Epithelial cell of prostate (primary cell): Measurements from ENCODE around the gene CBR4.
"Not testable (repeated sequence)": the region's sequence is repeated elsewhere in the genome, so short reads cannot be mapped to it uniquely, and the experiment has no call there.

ENCODE experiments used
- DNase-seq: peaks from one replicate; pipeline ENCODE4 v3.0.0-alpha.2; 2011; ENCODE audit warnings: low read depth, low spot score
- H3K27ac ChIP-seq: fragments of 450-650 bp; 2 replicates; pipeline ENCODE4 v1.5.1; 2017; ENCODE audit warnings: mild to moderate bottlenecking

The CBR4 gene

DNA sequence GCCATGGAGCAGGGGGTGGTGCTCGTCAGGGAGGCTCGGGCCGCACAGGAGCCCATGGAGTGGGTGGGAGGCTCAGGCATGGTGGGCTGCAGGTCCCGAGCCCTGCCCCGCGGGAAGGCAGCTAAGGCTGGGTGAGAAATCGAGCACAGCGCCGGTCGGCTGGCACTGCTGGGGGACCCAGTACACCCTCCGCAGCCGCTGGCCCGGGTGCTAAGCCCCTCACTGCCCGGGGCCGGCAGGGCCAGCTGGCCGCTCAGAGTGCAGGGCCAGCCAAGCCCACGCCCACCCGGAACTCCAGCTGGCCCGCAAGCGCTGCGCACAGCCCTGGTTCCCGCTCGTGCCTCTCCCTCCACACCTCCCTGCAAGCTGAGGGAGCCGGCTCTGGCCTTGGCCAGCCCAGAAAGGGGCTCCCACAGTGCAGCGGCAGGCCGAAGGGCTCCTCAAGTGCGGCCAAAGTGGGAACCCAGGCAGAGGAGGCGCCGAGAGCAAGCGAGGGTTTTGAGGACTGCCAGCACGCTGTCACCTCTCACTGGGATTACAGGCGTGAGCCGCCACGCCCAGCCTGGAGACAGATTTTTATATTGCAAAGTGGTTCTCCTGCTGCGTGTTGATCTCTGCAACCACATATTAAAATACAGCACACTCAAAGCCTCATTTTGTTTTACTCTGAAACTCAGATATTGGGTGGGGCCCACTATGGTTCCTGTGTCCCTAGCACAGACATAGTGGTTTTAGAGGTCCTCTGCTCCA, 26.0 kb upstream of the CBR4 start:
- not testable (repeated sequence) for H3K27ac ChIP-seq, DNase-seq

DNA sequence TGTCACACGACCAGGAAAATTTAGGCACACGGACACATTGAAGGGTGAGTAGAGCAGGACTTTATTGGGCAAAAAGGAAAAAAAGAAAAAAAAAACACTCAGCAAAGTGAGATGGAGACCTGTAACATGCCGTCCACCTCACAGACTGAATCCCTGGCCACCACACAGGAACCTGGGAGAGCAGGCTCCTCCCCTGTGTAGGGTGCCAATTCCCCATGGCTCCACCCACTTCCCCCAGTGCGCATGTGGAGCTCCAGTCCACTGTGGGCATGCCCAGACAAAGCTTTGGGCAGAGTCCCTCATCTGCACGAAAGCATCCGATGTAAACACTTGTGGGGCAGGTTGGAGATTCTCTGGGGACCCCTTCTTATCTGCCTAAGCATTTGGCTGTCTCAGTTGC, 23.6 kb upstream of the CBR4 start:
- peak overlapping the region; percentile 19 for H3K27ac ChIP-seq

DNA sequence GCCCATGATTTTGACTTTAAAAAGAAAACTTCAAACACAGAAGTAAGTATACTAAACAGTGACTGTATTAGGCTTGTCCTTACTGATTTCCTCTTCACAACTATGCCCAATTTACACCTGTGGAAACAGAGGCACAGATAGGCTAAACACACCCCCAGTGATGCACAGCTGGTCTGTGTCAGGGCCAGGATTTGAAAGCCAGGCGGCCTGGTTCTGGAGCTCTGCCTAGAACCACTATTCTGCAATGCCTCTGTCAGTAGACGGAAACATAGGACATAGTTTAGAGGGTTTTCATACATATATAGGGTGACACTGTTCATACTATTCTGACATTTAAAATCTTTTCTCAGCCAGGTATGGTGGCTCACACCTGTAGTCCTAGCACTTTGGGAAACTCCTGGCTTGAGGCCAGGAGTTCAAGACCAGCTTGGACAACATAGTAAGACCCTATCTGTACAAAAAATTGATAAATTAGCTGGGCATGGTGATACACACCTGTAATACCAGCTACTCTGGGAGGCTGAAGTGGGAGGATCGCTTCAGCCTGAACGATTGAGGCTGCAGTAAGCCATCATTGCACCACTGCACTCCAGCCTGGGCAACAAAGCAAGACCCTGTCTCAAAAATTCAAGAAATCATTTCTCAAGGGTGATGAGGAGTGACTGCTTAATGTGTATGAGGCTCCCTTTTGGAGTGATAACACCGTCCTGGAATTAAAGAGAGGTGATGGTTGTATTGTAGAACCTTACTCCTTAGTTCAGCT, 23.0 kb upstream of the CBR4 start:
- no peak for DNase-seq

More for the DNA sequence above, 23.6 kb upstream of the CBR4 start:
- no peak for DNase-seq

DNA sequence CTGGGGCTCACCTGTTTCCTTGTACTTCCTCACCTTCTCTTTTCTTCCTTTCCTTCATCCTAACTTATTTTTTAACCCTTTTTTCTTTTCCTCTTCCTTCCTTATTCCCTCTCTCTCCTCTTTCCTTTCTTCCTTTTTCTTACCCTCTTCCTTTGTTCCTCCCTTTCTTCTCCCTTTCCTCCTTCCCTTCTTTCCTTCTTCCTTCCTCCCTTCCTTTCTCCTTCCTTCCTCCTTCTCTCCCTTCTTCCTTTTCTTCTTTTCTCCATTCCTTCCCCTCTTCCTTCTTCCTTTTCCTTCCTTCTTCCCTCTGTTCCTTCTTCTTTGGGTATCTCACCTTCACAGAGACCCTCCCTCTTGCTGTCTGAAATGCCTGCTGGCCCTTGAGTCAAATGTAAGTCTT, 22.1 kb upstream of the CBR4 start:
- no peak overlapping the region for H3K27ac ChIP-seq
- DNase-seq = no peak

More for the DNA sequence above, 23.0 kb upstream of the CBR4 start:
- no peak overlapping the region for H3K27ac ChIP-seq

DNA sequence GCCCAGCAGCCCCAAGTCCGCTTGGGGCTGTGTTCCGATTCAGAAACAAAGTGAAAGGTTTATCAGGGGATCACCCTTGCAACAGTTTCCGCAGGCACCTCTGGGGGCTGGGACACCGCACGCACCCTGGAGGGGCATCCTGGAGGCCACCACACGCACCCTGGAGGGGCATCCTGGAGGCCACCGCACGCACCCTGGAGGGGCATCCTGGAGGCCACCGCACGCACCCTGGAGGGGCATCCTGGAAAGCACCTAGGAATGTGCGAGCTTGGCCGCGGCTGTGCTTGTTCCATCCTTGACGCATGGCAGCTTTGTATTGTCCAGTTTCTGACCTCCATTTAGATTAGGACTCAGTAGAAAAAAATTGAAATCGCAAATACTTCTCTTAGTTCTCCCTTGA, 21.3 kb upstream of the CBR4 start:
- no peak for DNase-seq

DNA sequence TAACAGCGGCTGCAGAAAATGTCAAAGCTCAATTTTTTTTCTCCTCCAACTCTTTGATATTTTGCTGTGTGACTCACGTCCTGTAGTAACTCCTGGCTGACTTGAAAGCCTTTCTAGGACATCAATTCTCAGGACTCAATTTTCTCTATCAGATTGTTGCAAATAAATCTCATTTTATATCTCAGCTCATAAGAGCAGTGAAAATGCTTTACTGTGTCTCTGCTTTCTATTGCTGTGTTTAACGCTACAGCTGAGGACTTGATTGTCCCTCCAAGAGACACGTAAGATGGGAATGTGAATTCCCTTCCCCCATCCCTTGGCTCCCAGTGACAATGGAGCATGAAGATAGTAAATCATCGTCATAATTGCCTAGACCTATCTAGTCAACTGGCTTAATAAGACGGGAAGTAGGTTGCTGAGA, 20.5 kb upstream of the CBR4 start:
- H3K27ac ChIP-seq = peak overlapping the region; percentile 24
- DNase-seq = no peak

More for the DNA sequence above, 21.3 kb upstream of the CBR4 start:
- no peak overlapping the region for H3K27ac ChIP-seq

DNA sequence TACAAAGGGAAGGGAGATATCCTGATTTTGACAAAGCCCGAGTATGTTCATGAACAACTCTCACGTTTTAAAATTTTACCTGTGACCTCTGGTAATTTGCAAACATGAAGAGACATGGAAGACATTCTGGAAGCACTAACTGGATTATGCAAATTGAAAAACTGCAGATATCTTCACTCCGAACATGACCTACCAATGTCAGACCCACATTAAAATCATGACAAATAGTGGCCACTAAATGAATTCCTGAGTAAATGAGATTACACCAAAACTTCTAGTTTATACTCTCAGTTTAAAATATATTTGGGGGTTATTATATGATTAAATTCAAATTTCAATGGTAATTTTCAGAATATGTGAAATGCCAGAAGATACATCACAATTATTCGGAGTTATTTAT, 19.9 kb upstream of the CBR4 start:
- no peak overlapping the region for H3K27ac ChIP-seq
- DNase-seq = no peak

DNA sequence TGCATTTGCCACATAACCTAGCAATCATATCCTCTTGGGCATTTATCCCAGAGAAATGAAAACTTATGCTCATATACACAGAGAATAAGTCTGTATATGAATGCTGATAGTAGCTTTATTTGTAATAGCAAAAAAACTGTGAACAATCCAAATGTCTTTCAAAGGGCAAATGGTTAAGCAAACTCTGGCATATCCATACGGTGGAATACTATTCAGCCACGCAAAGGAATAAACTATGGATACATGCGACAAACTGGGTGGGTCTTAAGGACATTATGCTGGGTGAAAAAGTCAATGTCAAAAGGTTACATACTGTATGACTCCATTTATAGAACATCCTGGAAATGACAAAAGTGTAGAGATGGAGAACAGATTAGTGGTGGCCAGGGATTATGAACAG, 17.6 kb upstream of the CBR4 start:
- H3K27ac ChIP-seq = no peak overlapping the region
- no peak for DNase-seq

DNA sequence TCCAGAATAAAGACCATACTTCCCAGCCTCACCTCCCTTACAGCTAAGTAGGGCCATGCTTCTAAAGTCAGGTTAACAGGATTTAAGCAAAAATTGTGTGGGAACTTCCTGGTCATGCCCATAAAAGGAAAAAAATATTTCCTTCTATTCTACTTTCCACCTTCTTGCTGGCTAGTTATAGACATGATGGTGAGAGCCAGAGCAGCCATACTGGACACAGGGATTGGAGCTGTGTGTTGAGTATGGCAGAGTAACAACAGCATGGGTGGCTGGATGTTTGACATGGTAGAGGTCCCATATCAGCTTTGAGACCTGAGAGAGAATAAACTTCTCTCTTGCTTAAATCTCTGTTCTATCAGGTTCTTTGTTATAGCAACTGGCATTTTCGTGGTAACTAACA, 15.1 kb upstream of the CBR4 start:
- no peak for DNase-seq

DNA sequence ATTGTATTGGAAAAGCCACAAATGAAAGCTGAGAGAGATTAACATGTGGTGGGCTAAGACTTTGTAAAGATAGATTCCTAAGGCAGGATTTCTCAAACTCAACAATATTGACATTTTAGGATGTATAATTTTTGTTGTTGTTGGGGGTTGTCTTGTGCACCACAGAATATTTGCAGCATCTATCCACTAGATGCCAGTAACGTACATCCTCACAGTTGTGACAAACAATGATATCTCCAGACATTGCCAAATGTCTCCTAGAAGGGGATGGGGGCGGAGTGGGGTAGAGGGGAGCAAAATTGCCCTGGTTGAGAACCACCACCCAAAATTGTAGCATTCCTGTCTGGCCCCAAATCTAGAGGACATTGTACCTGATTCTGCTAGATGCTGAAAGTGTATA, 14.7 kb upstream of the CBR4 start:
- no peak for DNase-seq

More for the DNA sequence above, 15.1 kb upstream of the CBR4 start:
- H3K27ac ChIP-seq = no peak overlapping the region

DNA sequence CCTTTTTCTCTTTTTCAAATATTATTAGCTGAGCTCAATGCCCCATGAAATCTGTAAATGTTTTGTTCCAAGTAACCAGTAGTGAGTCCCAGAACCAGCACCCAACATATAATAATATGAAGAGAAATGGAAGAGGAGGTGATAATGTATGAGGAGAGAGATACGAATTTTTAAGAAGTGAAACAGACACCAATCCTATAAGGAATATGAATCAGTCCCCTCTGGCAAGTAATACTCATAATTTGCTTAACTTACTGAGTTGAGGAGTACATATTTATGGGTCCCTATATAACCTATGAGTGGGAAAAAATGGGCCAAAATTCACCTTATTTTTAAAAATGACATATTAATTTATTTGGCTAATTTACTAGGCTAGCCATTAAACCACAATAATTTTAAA, 8.4 kb upstream of the CBR4 start:
- no peak overlapping the region for H3K27ac ChIP-seq
- DNase-seq = no peak

More for the DNA sequence above, 14.7 kb upstream of the CBR4 start:
- no peak overlapping the region for H3K27ac ChIP-seq

DNA sequence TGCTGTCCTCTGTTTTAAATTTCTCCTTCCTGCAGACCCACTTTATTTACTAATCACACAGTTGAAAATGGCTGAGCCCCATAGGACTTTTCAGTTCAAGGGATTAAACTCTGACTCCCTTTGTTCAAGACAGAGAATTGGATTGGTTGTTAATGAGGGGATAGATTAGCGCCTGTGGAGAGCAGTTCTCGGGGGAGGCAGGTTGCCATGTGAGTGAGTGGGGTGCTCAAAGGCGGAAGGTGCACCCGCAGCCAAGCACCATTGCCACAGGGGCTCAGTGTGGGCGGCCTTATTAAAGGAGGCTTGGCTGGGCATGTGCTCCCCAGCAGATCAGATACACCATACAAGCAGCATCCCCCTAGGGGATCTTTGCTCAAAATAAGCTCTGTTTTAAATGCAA, 7.9 kb upstream of the CBR4 start:
- DNase-seq = no peak
- H3K27ac ChIP-seq = no peak overlapping the region

DNA sequence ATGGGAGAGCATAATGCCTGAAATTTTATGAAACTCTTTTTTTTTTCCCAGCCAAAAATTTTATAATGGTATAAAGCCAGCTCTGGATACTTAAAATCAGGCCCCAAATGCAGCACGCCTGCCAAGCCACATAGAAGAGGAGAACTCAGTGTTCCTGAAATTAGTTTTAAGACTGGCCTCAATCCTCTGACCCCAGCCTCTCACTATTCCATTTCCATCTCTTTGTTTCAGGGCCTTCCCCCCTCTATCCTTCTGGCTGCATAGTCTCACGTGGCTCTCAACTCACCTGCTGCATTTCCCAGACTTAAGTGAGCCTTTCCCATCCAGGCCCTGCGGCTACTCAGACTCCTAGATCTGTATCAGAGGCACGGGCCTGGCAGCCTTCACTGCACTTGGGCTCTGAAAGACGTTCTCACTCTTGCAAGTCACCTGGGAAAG, 5.2 kb upstream of the CBR4 start:
- DNase-seq = peak; percentile 54
- peak overlapping the region; percentile 66 for H3K27ac ChIP-seq

DNA sequence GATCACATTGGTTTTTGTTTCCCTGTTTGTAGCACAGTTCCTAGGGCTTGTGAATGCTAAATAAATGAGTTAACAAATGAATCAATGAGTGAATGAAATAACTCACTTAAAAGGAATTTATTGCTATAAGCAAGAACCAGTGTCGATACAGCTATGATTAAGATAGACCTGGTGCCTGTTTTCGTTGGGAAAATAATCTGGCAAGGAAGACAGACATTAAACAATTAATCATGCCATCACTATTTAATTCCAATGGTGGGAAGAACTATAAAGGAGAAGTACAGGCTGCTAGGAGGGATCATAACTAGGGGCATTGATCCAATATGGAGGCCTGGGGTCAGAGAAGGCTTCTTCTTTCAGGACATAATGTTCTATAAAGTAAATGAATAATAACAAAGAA, 4.5 kb upstream of the CBR4 start:
- peak overlapping the region; percentile 66 for H3K27ac ChIP-seq

DNA sequence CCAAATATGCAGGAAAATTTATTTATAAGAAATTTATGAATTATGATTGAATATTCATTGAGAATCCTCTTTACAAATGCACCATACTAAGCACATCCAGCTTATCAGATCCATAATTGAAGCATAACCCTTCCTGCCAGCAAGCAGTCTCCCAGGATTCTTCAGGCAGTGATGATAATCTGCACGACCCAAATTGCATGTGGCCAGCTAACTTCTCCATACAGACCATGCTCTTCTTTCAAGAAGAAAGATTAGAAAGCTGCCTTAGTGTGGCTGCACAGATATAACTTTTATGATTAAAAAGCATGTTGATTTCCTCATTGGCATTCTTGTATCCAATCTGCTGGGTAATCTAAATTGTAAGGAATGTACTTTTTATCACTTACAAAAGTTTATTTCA, 3.3 kb upstream of the CBR4 start:
- no peak for DNase-seq
- no peak overlapping the region for H3K27ac ChIP-seq

More for the DNA sequence above, 4.5 kb upstream of the CBR4 start:
- DNase-seq = peak; percentile 67

DNA sequence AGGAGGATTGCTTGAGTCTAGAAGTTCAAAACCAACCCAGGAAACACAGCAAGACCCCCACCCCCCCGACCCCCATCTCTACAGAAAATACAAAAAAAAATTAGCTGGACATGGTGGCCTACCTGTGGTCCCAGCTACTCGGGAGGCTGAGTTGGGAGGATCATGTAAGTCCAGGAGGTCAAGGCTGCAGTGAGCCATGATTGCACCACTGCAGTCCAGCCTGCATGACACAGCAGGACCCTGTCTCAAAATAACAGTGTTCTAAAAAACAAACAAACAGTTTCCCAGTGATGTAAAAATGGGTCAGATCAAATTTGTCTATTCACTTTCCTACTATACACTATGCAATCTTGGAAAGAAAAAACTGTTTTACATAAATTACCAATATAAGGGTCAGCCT, 2.0 kb upstream of the CBR4 start:
- no peak overlapping the region for H3K27ac ChIP-seq
- no peak for DNase-seq

DNA sequence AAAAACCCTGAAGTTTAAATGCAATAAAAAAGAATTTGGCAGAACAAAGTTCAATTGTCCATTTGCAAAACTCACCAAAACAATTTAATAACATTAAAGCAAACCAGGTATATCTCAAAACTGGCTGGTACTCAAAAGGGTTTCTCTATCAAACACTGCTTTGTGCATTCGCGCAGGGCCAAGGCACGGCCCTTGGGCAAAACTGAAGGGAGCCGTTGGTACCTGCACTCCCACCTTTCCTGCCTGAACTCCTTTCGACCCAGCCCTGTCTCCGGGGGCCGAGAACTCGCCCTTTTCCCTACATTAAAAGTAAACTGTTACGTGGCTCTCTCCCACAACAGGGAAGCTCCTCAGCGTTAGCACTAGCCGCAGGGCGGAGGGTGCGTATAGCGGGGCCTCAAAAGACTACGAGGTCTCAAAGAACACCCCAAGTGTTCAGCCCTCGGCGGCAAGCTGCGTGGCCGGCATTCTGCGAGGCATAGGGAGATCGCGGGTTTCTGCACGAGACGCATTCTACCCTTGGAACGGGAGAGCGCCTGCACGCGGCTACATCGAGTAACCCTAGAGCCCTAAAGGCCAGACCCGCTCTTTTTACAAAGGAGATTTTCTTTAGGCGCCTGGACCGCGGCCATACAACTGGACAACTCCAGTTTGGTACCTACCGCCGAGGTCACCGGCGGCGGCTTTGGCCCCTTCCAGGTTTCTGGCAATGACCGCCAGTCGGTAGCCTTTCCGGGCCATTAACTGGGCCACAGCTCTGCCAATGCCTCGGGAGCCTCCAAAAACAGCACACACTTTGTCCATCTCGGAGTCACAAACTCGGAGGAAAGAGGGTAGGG, 550 bp downstream of the CBR4 start:
- H3K27ac ChIP-seq = peak overlapping the region; percentile 88
- DNase-seq = no peak

DNA sequence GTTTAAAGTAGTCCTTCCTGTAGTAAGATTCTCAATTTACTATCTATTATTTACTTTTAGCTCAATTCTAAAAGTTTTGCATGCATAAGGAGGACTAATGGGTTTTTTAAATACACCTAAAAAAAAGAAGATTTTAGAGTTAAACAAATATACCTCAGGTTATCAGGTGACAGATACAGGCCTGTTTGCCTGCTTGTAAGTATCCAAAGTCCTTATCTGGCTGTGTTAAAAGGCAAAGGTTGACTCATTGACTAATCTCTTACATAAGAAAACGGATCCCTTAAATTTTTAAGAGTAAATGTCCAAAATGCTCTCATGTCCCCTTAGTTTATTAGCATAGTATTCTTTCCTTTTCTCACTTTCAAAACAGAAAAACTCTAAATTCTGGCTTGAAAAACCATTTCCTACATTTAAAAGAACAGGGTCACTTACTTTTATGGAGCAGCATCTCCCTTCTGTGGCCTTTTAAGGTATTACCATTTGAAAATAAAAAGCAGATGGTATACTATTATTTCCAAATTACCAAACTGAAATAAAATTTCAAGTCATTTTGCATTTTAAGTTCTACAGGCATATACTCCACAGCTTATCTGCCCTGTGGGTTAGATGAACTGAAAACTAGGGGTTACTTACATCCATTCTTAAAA, 4.5 kb downstream of the CBR4 start:
- H3K27ac ChIP-seq = no peak overlapping the region
- no peak for DNase-seq

DNA sequence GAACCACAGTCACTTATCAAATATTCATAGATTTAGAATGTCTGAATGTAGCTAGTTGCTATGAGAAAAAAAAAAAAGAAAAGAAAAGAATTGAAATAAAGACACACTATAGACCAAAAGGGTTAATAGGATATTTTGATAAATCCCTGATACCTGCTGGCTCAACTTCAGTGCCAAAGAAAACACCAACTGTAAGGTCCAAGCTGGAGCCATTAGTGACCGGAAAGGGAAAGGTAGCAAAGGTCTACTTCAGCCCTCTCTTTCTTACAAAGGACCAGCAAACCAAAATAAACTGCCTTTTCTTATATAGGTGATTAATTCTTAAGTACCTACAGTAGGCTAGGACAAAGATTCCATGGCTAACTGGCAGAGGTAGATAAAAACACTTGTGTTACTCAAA, 9.7 kb downstream of the CBR4 start:
- no peak overlapping the region for H3K27ac ChIP-seq
- DNase-seq = no peak

DNA sequence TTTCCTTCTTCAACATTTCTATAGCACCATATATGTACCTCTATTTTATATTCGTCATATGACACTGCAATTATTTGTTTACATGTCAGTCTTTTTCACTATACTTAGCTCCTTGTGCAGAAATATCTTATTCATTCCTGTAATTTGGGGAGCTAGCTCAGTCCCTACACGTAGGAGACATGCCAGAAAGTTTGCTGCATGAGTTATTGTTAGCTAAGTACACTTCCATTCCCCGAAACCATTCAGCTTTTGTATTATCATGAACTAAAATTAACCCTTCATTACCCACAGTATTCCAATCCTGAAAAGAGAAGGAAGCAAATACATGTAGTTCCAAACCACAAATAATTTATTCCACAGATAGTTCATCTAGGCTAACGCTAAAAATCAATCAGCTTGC, 10.2 kb downstream of the CBR4 start:
- no peak for DNase-seq
- no peak overlapping the region for H3K27ac ChIP-seq
